BJ (cell line): ENCODE data around the gene MRS2. TPM values are rescaled to one million over a fixed set of nuclear protein-coding genes. Genes with fewer than 3 reads are reported as not detected.

ENCODE experiments used
- CTCF ChIA-PET: fragments of 350-600 bp; formaldehyde crosslinking; extraction: SDS; loops from one replicate; lab custom pipeline; 2021; ENCODE audit warnings: antibody characterized with exemption, inconsistent platforms; lab: Yijun Ruan, JAX
- POLR2A ChIA-PET: fragments of 300-600 bp; sonication (Branson Sonifier 250); formaldehyde crosslinking; extraction: SDS; loops from one replicate; lab custom pipeline; 2021; ENCODE audit warnings: antibody characterized with exemption; lab: Charles Lee
- DNase-seq: peaks from one replicate; pipeline ENCODE4 v3.0.0-alpha.2; 2011; ENCODE audit warnings: low read depth
- H3K27me3 ChIP-seq: 2 replicates; pipeline ENCODE4 v1.6.0; 2011; ENCODE audit warnings: low read length; ENCODE audit not compliant: control insufficient read depth, insufficient read depth
- H3K36me3 ChIP-seq: 2 replicates; pipeline ENCODE4 v1.5.1; 2011; ENCODE audit warnings: low read length; ENCODE audit not compliant: control insufficient read depth, insufficient read depth
- H3K4me3 ChIP-seq: 2 replicates; pipeline ENCODE4 v1.5.1; 2011; ENCODE audit warnings: low read depth, mild to moderate bottlenecking, control low read depth, low read length
- polyA plus RNA-seq: library from polyadenylated mRNA; depleted of rRNA; stranded (reverse); fragments of >200 nt; gene quantifications from 2 replicates; pipeline ENCODE4 v1.2.3, GENCODE V29; 2011
- TF ChIP-seq, protein P1 (sequence below): IDR thresholded peaks from 2 replicates; pipeline ENCODE4 v1.5.1; 2011; ENCODE audit warnings: low read depth, mild to moderate bottlenecking, control low read depth, inconsistent platforms, low read length, moderate library complexity; ENCODE audit not compliant: insufficient read depth

MRS2 gene
- polyA plus RNA-seq, 1 experiment, result 6.5 TPM

DNA sequence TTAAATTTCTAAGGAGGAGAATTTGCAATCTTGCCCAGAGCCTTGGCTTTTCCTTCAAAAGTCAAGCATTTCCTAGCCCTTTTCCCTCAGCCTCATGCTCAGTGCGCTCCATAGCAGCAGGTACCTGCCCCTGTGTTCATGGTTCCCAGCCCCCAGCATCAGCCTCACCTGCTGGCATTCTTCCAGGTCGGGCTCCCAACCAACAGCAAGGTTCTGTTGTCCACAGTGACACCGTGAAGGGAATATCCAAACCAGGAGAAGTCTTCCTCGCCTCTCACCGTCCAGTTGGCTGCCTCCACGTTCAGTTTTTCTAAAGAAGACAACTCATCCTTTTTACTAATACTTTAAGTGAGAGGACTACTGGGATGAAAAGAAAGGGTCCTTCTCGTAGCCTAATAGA is 43.9 kb downstream of the MRS2 start:
- POLR2A ChIA-PET, result no interaction called here
- no peak overlapping the region for H3K4me3 ChIP-seq

DNA sequence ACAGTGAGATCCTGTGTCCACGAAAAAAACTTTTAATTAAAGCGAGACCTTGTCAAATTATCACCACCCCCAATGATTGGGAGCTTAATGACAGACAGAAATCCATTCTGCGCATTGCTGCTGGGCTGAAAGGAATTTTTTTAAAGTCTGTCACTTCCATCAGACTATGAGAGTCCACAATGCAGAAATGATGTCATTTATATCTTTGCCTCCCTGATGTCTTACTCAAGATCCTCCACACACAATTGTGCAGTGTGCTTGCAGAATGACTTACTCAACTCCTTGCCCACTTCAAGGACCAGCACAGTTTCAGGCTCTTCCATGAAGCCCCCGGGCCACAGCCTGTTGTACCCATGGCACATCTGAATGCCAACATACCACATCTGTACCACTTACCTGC is 45.7 kb downstream of the MRS2 start:
- POLR2A ChIA-PET, result no interaction called here

More for the DNA sequence above, 43.9 kb downstream of the MRS2 start:
- Histone ChIP-seq H3K27me3 (no peaks in the 10 kb centered on the region; the same call in 1 of the 2 replicates), H3K36me3 (no peaks in the 10 kb centered on the region)
- no peak for DNase-seq
- TF ChIP-seq, protein P1, sequence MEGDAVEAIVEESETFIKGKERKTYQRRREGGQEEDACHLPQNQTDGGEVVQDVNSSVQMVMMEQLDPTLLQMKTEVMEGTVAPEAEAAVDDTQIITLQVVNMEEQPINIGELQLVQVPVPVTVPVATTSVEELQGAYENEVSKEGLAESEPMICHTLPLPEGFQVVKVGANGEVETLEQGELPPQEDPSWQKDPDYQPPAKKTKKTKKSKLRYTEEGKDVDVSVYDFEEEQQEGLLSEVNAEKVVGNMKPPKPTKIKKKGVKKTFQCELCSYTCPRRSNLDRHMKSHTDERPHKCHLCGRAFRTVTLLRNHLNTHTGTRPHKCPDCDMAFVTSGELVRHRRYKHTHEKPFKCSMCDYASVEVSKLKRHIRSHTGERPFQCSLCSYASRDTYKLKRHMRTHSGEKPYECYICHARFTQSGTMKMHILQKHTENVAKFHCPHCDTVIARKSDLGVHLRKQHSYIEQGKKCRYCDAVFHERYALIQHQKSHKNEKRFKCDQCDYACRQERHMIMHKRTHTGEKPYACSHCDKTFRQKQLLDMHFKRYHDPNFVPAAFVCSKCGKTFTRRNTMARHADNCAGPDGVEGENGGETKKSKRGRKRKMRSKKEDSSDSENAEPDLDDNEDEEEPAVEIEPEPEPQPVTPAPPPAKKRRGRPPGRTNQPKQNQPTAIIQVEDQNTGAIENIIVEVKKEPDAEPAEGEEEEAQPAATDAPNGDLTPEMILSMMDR, result no peak
- CTCF ChIA-PET, result interaction anchor here (1.0 kb wide), 1 partner anchor 16 kb away, joined by 3 read pairs; no protein-coding TSS in a partner anchor

DNA sequence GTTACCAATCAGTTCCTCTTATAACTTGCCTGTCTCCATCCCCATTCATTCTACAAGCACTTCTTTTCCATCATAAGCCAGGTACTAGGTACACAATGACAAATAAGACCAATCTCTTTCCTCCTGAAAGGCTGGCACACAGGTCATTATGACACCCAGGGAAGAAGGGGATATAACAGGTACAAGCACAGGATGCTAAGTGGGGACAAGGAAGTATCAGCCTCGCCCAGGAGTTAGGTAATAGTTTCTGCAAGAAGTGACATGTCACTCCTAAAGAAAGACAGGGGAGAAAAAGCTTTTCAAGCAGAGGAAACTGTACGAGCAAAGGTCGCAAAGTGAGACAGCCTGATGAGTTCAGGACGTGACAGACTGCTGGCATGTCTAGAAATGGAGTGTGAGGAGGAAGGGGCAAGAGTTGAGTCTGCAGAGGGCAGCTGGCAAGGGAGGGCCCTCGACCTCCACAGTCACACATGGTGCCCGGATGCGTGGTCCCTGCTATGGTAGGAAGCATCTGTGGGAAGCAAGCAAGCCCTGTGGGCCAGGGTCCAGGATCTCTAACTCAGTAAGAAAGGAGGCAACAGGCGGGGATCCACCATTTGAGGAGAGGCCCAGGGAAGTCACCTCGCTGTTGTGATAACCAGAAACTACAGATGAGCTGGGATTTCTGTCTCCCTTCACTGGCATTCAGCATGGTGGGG is 46.2 kb downstream of the MRS2 start:
- TF ChIP-seq, protein P1, result no peak
- H3K27me3 ChIP-seq, result no peaks in the 10 kb centered on the region; the same call in 1 of the 2 replicates
- H3K36me3 ChIP-seq, result no peaks in the 10 kb centered on the region
- no peak for DNase-seq
- ChIA-PET POLR2A (no interaction called here), CTCF (interaction anchor here (0.8 kb wide), 1 partner anchor 8 kb away, joined by 3 read pairs; no protein-coding TSS in a partner anchor)
- H3K4me3 ChIP-seq, result no peak overlapping the region

More for the DNA sequence above, 45.7 kb downstream of the MRS2 start:
- no peaks in the 10 kb centered on the region; the same call in 1 of the 2 replicates for H3K27me3 ChIP-seq
- TF ChIP-seq, protein P1, result no peak
- no peak for DNase-seq
- no peak overlapping the region for H3K4me3 ChIP-seq
- CTCF ChIA-PET, result interaction anchor here (0.8 kb wide), 1 partner anchor 9 kb away, joined by 3 read pairs; no protein-coding TSS in a partner anchor
- no peaks in the 10 kb centered on the region for H3K36me3 ChIP-seq

DNA sequence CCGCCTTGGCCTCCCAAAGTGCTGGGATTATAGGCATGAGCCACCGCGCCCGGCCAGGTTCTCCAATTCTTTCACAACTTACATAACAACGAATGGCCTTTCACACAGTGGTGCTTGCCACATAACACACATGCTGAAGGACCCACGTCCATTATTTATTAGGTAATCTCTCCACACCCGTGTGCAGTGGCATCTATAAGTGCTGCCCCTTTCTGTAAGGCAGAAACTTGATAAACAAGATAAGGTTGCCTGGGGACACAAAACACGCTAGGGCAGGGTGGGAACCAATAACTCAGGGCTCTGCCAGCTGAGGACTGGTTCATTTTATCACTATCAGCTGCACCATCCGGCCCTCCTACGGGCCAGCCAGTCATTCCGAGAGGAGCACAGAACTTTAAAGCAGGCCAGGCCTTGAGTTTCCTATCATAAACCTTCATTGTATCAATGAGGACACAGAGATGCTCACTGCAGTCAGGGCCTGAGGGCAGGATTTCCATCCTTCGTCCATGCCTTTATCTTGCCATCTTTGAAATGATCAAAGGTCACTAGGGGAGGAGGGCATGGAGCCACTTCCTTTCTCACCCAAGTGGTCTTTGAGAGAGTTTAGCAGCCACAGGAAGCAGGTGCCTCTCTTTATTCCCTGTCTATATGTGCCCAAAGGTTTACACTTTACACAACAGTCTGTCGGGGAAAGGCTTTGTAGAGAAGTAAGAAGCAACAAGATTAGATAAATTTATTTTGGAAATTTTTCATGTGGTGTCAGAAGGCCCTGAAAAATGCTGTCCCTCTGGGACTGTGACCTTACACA is 49.0 kb downstream of the MRS2 start:
- no peaks in the 10 kb centered on the region for H3K36me3 ChIP-seq
- POLR2A ChIA-PET, result no interaction called here
- no peak overlapping the region for H3K4me3 ChIP-seq
- TF ChIP-seq, protein P1, result no peak
- CTCF ChIA-PET, result no interaction called here
- no peak for DNase-seq
- H3K27me3 ChIP-seq, result no peaks in the 10 kb centered on the region

- no peak for DNase-seq
- Histone ChIP-seq H3K27me3 (no peaks in the 10 kb centered on the region), H3K36me3 (no peaks in the 10 kb centered on the region), H3K4me3 (no peak overlapping the region)
- CTCF ChIA-PET, result interaction anchor here (1.1 to 1.8 kb wide), 2 partner anchors 10 to 23 kb away, joined by 3 to 4 read pairs; no protein-coding TSS in a partner anchor
- TF ChIP-seq, protein P1, result no peak
- POLR2A ChIA-PET, result no interaction called here
Observed at GRCh38 chr6:24453921-24454320, 51.2 kb downstream of the MRS2 start.
